Glomerular endothelial cell (primary cell): ENCODE measurements around the gene KHDRBS1. TPM values are rescaled to one million over a fixed set of nuclear protein-coding genes. Genes with fewer than 3 reads are reported as not detected.
A peak's percentile ranks its signal among the peaks of the same experiment; 100 is the strongest.
"Not testable (repeated sequence)": the region's sequence is repeated elsewhere in the genome, so short reads cannot be mapped to it uniquely, and the experiment has no call there.

ENCODE experiments used
- DNase-seq: peaks from one replicate; pipeline ENCODE4 v3.0.0-alpha.2; 2011; ENCODE audit warnings: low read depth, low spot score; ENCODE audit errors: extremely low read depth
- total RNA-seq: library from RNA; depleted of rRNA; stranded (reverse); fragments of >200 nt; gene quantifications from 2 replicates; pipeline ENCODE4 v1.2.3, GENCODE V29; 2015

The KHDRBS1 gene
- total RNA-seq, 1 donor from 2014 or later, result 128 TPM

DNA sequence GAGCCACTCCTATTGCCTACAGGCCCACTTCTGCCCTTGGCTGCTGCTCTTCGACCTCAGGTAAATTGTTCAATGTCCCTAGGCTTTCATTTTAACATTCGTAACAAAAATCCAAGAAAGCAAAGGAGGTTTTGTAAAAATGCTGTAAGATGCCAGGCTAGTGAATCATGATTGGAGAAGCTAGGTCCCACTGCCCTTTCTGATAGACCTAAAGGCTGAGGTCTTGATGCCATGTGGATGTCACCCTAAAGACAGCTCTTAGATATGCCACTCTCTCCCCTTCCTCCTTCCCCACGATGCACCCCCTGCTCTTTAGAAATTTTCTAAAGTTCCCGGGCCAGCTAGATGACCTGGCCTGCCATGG lies 49.2 kb downstream of the KHDRBS1 start:
- DNase-seq, result no peak

DNA sequence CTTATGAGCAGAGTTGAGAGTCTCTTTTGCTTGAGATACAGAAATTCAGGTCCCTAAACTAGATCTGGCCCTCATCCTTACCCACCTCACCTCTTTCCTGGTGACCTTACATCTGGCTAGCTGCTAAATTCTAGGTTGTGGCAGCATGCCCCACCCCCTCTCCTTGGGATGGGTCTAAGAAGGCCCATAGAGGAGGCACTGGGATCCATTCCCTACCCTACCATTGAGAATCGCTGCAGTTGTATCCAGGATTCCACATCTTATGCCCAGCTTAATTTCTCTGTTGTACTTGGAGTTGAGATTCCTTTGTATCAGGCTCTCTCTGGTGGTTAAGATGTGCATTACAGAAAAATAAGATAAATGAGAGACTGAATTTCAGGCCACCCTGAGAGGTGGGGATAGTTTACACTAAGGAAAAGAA lies 49.6 kb downstream of the KHDRBS1 start:
- no peak for DNase-seq

DNA sequence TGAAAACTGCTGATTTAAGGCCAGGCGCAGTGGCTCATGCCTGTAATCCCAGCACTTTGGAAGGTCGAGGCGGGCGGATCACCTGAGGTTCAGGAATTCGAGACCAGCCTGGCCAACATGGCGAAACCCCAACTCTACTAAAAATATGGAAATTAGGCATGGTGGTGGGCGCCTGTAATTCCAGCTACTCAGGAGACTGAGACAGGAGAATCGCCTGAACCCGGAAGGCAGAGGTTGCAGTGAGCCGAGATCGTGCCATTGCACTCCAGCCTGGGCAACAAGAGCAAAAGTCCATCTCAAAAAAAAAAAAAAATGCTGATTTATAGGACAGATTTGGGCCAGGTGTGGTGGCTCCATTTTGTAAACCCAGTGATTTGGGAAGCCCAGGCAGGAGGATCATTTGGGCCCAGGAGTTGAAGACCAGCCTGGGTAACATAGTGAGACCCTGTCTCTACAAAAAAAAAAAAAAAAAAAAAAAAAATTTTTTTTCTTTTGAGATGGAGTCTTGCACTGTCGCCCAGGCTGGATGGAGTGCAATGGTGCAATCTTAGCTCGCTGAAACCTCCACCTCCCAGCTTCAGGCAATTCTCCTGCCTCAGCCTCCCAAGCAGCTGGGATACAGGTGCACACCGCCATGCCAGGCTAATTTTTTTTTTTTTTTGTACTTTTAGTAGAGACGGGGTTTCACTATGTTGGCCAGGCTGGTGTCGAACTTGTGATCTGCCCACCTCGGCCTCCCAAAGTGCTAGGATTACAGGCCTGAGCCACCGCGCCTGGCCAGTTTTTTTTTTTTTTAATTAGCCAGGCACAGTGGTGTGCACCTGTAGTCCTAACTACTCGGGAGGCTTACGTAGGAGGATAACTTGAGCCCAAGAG lies 52.2 kb downstream of the KHDRBS1 start:
- DNase-seq, result not testable (repeated sequence)

DNA sequence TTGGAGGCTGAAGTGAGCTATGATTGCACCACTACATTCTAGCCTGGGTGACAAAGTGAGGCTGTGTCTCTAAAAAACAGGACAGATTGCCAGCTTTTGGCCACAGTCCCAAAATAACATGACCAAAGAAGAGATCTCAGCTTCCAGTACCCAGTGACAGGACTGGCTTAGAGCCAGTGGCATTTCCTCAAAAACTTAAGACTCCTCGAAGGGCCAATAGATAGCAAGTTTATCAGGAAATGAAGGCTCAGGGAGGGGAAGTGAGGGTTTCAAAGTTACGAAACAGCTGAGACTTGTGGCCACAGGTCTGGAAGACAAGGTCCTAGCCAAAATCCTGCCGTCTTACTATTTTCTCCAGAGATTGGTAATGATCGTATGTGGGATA lies 52.8 kb downstream of the KHDRBS1 start:
- peak; percentile 97 for DNase-seq

DNA sequence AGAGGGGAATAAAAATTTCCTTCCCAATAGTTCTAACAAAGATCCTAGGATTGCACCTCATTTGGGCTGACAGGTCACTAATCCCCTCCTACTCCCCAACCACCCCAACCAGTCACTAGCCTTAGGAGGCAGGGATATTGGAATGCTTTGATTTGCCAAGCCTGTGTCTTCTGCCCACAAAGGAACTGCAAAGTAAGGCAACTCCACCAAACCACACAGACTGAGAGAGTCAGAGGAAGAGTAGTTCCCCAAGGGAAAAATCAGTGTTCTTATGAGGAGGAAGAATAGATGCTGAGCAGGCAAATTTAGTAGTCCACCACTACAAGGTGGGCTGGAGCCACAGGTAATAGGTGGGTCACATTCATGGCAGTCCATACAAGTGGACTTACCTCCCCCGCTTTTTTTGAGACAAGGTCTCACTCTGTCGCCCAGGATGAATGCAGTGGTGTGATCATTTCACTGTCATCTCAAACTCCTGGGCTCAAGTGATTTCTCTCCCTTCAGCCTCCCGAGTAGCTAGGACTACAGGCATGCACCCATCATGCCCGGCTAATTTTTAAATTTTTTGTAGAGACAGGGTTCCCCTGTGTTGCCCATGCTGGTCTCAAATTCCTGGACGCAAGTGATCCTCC lies 55.4 kb downstream of the KHDRBS1 start:
- DNase-seq, result no peak

DNA sequence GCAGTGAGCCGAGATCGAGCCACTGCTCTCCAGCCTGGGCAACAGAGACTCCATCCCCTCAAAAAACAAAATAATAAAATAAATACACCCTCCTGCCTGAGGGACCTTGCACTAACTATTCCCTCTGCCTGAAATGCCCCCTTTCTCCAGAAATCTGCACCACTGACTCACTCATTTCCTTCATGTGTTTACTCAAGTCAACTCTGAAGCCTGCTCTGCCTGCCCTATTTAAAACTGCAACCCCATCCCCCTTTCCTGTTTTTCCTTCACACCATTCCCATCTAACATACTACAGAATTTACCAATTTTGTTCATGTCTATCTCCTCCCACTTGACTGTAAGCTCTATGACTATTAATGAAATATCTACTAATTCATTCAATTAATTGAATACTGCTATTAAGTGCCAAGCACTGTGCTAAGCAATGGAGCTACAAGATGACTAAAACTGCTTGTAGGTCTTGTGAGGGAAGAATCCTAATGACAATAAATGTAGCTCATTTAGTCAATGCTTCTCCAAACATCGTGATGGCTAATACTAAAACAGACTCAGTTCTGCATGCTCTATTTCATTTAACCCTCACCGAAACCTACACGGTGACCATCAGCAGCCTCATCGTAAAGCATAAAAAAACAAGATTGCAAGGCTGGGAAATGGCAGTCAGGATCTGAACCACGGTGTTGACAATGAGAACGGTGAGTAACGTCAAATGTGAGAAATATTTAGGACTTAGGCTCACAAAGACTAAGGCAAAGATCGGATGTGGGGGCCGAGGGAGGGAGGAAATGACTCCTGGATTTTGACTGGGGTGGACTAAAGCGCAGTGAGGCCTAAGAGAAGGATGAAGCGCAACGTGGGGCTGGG lies 58.3 kb downstream of the KHDRBS1 start:
- peak; percentile 78 for DNase-seq

DNA sequence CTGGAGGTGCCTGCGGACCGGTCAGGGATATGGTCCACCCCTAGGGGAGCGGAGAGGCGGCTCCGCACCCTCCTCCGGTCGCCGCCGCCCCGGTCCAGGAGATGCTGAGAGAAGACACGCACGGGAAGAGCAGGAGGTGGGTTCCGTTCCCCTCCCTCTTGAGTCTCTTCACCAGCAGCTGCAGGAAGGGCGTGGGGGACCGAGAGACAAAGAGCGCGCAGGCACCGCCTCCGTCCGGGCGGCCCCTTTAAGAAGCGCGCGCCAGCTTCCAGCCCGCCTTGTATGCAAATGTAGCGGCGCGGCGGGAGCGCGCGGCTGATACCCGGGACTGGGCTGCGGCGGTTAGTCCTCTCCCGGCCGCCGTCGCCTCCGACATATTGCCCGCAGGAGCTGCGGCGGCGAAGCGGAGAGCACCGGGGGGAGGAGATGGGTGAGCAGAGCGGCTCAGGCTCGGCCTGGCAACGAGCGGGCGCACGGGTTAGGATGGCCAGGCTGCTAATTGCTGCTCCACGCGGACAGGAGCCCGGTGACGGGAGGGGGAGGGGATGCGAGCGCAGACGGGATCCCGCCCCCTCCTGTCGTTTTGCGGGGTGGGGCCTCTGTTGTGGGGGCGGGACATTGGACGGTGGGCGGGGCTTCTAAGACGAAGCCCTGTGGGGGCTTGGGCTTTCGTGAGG lies 59.1 kb downstream of the KHDRBS1 start, which contains the start of gene TMEM39B:
TSS of gene TMEM39B (plus strand) at position 318 of the 677 bp plus-strand sequence. CDS start at position 427, 109 bp downstream.
- DNase-seq, result no peak

DNA sequence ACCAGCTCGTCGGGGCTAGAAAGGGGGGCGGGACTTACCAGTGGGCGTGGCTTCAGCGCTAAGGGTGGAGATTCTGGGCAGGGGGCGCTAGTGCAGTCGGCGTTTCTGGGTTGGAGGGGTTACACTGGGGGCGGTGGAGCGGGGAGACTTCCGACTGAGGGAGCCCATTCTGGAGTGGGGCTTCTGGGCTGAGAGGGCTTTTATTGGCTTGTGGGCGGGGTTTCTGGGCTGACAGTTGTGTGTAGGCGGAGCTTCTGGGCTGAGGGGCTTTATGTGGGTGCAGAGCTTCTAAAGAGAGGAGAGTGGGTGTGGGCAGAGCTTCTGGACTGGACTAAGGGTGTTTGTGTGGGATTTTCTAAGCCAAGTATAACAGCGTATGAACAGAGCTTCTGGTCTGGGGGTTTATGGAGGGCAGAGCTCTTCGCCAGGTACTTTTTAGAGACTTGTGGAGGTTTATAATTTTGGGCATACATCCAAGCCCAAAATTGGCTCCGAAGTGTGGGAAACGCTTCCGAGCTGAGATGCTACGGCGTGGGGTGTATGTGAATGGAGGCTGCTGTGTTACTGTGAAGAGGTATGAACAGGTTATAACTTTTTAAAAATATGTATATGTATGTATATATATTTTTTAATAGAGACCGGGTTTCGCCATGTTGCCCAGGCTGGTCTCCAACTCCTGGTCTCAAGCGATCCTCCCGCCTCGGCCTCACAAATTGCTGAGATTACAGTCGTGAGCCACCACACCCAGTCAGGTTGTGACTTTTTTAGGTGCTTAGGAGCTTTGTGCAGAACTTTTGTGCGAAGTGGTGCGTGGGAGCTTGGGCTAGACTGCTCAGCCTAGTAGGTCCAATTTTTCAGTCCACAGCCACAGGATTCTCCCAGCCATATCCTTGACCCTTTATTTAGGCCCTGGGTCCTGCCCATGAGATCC lies 59.9 kb downstream of the KHDRBS1 start:
- DNase-seq, result no peak

DNA sequence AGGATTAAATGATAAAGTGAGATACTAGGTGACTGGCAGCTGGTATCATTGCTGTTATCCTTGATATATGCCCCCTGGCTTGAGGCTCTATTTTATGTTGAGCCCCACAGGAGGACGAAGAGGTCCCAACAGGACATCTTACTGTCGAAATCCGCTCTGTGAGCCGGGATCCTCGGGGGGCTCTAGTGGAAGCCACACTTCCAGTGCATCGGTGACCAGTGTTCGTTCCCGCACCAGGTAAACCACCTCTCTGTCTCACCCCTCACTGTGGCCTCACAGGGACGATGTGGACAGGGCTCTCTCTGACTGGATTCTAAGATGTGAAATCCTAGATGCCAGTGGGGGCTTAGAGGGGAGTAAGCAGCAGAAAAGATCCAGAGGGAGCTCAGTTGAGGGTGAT lies 61.2 kb downstream of the KHDRBS1 start:
- no peak for DNase-seq

DNA sequence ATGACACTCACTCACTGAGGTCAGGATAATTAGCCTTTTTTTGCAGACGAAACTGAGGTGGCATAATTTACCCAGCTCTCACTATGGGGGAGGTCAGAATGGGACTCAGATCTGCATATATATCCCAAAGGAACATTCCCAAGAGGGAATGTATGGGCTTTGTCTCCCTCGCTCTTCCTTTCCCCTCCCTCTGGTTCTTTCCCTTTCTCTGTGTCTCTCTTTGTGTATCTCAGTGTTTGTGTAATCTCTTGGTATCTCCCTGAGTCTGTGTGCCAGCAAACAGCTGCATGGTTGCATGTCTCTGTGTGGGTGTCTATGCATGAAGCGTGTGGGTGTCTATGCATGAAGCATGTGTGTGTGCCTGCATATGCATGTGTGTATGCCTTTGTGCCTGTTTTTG lies 63.8 kb downstream of the KHDRBS1 start:
- DNase-seq, result no peak

DNA sequence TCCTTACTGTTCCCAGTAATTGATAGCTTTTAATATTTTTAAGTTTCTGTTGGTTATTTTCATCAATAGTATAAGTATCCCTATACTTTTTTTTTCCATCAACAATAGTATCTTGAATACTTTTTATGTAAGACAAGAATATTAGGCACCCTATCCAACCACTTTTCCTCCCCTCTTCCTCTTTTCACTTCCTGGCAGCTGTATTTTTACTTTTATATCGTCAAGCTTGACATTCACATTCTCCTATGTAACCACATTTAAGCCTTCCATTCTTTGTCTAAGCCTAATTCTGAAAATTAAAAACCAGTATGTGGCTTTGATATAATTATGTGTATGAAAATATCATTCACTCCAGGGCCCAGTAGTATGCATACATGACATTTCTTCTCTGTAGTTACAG lies 68.4 kb downstream of the KHDRBS1 start:
- no peak for DNase-seq

DNA sequence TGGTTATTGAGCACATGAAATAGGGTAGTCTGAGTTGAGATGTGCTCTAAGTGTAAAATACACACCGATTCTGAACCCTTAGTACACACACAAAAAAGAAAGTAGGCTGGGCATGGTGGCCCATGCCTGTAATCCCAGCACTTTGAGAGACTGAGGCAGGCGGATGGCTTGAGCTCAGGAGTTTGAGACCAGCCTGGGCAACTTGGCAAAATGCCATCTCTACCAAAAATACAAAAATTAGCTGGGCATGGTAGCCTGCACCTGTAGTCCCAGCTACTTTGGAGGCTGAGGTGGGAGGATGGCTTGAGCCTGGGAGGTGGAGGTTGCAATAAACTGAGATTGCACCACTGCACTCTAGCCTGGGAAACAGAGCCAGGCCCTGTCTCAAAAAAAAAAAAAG lies 72.7 kb downstream of the KHDRBS1 start:
- not testable (repeated sequence) for DNase-seq

DNA sequence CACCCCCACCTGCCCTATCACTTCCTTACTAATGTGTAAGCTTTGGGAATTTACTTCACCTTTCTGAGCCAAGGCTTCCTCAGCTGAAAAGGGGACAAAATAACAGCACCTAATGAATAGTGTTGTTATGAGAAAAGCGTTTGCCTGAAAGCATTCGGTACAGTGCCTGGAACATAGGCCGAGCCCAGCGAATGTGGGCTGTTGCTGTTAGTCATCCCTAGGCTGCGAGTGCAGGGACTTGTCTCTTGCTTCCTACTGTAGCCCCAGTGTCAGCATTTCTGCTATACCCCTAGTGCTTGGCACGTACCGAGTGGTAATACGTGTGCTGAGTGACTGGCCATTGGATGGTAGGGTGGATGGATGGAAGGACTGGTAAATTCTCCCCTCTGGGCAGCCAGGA lies 77.5 kb downstream of the KHDRBS1 start:
- no peak for DNase-seq

DNA sequence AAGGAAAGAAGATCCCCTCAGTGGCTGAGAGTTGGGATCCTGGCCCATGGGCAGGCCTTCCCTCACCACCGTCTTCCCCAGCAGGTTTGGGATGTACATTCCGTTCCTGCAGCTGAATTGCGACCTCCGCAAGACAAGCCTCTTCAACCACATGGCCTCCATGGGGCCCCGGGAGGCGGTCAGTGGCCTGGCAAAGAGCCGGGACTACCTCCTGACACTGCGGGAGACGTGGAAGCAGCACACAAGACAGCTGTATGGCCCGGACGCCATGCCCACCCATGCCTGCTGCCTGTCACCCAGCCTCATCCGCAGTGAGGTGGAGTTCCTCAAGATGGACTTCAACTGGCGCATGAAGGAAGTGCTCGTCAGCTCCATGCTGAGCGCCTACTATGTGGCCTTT lies 77.9 kb downstream of the KHDRBS1 start:
- DNase-seq, result no peak

Other genes starting within 250 kb of the KHDRBS1 start
- gene ADGRB2, start 249.5 kb upstream of the KHDRBS1 start, total RNA-seq, result 1.6 and 2.6 TPM in 2 replicates
- gene SPOCD1, start 197.8 kb upstream of the KHDRBS1 start, total RNA-seq, result 48.2 and 70.0 TPM in 2 replicates
- gene PTP4A2, start 75.5 kb upstream of the KHDRBS1 start, total RNA-seq, result 129 and 141 TPM in 2 replicates
- gene TMEM39B, start 59.1 kb downstream of the KHDRBS1 start, total RNA-seq, result 9.5 and 10.3 TPM in 2 replicates
- gene KPNA6, start 94.2 kb downstream of the KHDRBS1 start, total RNA-seq, result 50.3 and 51.1 TPM in 2 replicates
- 72.3 and 74.8 TPM in 2 replicates for gene TXLNA, start 165.8 kb downstream of the KHDRBS1 start, total RNA-seq
- gene CCDC28B, start 186.7 kb downstream of the KHDRBS1 start, total RNA-seq, result 17.5 and 21.4 TPM in 2 replicates
- gene IQCC, start 191.8 kb downstream of the KHDRBS1 start, total RNA-seq, result 0.97 and 3.4 TPM in 2 replicates
- gene DCDC2B, start 195.2 kb downstream of the KHDRBS1 start, total RNA-seq, result not detected in 2 replicates
- 15.9 and 16.6 TPM in 2 replicates for gene TMEM234, start 208.5 kb downstream of the KHDRBS1 start, total RNA-seq
- gene EIF3I, start 208.5 kb downstream of the KHDRBS1 start, total RNA-seq, result 234 and 362 TPM in 2 replicates
- gene FAM167B, start 233.4 kb downstream of the KHDRBS1 start, total RNA-seq, result 101 and 121 TPM in 2 replicates
- gene LCK, start 237.4 kb downstream of the KHDRBS1 start, total RNA-seq, result 0.35 and 1.1 TPM in 2 replicates